ENCODE data around the gene CDK14.
"Not testable (repeated sequence)": the region's sequence is repeated elsewhere in the genome, so short reads cannot be mapped to it uniquely, and the experiment has no call there.

The CDK14 gene

DNA sequence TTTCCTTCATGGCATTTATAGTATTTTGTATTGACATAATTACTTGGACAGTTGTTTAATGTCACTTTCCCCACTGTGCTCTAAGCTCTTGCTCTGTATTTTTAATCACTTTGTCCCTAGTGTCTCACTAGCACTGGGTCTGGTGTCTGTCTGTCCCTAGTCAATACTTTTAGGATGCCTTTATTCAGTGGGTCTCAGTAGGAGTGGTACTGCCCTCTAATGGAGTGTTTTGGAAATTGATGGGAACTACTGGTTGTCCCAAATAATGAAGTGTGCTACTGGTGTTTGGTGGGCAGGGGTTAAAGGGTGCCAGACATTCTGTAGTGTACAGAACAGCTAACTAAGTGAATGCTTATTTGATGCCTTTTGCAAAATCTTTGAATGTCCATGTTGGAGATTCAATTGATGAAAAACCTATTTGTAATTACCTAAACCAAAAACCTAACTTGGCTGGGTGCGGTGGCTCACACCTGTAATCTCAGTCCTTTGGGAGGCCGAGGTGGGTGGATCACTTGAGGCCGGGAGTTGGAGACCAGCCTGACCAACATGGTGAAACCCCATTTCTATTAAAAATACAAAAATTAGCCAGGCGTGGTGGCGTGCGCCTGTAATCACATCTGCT is 33.3 kb downstream of the CDK14 start:
- no peak for DNase-seq (ENCODE audit: low read depth in 4 of 4, low spot score in 1 of 4)

DNA sequence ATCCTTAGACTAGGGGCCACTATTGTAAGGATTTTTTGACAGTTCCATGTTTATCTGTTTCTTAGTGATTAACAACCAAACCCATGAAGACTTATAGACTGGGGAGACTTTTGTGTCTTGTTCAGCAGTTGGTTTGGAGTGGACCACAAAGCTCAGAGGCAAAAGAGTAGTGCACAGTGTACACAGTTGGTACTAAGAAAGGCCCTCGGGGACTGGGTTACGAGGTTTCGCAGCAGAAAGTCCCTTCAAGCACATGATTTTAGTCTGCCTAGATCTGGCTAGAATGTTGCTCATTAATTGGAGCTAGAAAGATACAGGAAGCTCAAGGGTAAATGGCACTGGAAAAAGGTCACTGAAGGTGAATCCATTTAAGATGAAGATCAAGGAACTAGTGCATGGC is 35.4 kb downstream of the CDK14 start:
- DNase-seq (ENCODE audit: low read depth in 4 of 4, low spot score in 1 of 4) = no peak

DNA sequence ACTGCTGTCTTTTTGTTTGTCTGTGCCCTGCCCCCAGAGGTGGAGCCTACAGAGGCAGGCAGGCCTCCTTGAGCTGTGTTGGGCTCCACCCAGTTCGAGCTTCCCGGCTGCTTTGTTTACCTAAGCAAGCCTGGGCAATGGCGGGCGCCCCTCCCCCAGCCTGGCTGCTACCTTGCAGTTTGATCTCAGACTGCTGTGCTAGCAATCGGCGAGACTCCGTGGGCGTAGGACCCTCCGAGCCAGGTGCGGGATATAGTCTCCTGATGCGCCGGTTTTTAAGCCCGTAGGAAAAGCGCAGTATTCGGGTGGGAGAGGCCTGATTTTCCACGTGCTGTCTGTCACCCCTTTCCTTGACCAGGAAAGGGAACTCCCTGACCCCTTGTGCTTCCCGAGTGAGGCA is 43.6 kb downstream of the CDK14 start:
- DNase-seq (ENCODE audit: low read depth in 4 of 4, low spot score in 1 of 4) = not testable (repeated sequence)

DNA sequence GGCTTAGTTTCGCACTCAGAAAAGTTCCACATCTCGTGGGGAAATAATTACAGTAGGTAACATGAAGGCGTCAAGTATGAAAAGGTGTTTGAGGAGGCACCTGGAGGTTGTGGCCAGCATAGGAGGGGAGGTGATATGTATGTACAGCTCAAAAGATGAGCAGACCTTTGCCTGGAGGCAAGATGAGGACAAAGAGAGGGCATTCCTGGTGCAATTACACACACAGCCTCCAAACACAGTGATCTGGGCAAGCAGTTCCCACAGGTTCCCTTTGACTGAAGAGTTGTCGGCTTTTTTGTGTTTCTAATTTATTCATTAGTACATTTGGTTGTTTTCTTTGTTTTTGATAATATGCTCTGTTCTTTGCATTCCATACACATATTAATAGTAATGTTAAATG is 46.9 kb downstream of the CDK14 start:
- no peak for DNase-seq (ENCODE audit: low read depth in 4 of 4, low spot score in 1 of 4)

DNA sequence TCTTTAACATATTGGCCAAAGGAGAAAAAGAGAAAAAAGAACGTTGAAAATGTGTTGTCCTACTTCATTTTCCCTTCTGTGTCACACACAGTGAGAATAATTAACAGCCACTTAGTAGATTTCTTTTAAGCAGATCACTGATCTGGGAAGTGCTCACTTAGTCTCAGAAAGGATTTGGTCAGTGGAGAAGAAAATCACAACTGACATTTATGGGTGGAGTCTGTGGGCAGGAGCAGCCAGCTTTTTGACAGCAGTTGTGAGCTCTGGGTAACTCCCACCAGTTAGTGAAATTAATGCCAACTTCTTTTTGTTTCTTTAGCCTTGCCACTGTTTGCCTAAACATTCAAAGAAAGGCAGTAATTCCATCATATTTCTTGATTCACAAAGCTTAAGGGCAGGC is 49.7 kb downstream of the CDK14 start:
- no peak for DNase-seq (ENCODE audit: low read depth in 4 of 4, low spot score in 1 of 4)

DNA sequence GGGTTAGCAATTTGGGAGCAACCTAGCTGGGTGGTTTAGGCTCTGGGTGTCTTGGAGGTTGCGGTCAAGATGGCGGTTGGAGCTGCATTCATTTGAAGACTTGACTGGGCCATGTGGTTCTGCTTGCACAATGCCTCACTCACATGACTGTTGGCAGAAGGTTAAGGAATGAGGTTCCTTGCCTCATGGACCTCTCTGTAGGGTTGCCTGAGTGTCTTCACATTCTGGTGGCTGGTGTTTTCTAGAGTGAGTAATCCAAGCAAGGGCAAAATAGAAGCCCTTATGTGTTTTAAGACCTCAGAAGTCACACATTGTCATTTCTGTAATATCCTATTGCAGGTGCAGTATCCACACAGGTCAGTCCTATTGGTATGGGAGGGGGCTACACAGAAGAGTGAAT is 52.0 kb downstream of the CDK14 start:
- no peak for DNase-seq (ENCODE audit: low read depth in 4 of 4, low spot score in 1 of 4)

DNA sequence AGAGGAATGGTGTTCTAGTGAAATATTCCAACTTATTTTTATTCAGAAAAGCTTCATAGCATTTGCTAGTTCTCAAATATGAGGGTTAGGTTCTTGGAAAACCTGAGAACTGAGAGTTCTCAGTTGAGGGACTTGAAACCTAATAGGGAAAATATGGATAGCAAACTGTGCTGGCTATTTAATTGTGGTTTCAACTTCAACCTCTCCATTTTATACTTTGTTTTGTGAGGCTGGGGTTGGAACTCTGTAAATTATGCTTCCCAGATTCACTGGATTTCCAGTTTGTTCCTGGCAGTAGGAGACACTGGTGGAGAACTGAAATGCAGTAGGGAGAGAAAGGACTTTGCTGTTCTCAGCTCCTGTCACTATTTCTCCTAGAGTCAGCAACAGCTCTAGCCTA is 52.7 kb downstream of the CDK14 start:
- no peak for DNase-seq (ENCODE audit: low read depth in 4 of 4, low spot score in 1 of 4)

DNA sequence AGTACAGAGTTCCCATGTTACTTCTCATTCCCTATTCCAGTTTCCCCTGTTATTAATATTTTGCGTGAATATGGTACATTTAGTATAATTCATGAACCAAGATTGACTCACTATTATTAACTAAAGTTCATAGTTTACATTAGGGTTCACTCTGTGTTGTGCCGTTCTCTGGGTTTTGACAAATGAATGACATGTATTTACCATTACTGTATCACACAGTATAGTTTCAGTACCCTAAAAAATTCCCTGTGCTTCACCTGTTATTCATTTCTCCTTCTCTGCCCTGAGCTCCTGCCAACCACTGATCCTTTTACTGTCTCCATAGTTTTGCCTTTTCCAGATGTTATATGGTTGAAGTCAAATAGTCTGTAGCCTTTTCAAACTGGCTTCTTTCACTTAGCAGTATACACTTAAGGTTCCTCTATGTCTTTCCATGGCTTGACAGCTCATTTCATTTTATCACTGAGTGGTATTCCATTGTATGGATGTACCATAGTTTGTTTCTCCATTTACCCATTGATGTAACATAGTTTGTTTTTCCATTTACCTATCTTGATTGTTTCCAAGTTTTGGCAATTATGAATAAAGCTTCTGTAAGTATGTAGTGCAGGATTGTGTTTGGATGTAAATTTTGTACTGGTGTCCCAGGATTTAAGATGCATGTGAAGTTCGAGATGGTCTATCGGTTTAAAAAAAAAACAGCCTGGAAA is 58.8 kb downstream of the CDK14 start:
- DNase-seq (ENCODE audit: low read depth in 4 of 4, low spot score in 1 of 4) = no peak

DNA sequence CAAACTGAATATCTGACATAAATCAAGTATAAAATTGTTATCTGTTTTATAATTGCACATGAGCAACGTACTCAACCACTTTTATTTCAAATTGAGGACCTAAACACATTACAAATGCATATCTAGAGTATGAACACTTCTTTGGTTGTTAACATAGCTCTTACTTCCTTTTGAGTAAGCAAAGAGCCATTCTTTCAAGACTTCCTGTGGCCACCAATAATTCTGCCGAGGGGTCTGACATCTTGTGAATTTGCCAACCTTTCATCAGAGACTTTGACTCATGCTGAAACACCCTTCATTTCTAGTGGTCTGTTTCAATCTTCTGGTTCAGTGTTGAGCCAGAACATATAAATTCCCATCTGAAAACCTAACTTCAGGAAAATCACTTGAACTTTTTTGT is 59.4 kb downstream of the CDK14 start:
- no peak for DNase-seq (ENCODE audit: low read depth in 4 of 4, low spot score in 1 of 4)

DNA sequence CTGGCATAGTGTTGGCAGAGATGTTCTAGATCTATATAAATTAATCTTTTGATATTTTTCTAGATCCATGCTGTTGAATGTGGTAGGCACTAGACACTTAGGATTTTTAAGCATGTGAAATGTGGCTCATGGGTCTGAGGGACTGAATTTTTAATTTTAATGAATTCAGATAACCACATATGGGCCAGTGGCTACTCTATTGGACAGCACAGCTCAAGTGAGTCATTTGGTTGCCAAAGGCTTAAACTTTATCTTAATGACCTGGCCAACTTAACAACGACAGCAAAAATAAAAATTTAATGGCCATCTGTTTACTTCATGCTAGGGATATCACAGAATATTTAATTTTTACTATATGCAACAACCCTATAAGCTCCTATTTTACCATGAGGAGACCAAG is 61.4 kb downstream of the CDK14 start:
- no peak for DNase-seq (ENCODE audit: low read depth in 4 of 4, low spot score in 1 of 4)

DNA sequence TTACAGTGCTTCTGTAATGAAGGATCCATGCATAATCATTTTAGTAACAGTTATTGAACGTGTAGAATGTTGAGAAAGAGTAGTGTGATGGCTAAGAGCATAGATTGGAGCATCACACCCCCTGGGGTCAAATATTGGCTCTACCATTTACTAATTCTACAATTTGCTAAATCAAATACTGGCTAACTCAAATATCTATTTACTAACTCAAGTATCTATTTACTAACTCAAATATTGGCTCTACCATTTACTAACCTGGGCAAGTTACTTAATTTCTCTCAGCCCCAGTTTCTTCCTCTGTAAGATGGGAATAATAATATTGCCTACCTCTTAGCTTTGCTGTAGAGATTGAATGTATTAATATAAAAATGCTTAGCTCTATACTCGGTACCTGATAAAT is 64.0 kb downstream of the CDK14 start:
- no peak for DNase-seq (ENCODE audit: low read depth in 4 of 4, low spot score in 1 of 4)

DNA sequence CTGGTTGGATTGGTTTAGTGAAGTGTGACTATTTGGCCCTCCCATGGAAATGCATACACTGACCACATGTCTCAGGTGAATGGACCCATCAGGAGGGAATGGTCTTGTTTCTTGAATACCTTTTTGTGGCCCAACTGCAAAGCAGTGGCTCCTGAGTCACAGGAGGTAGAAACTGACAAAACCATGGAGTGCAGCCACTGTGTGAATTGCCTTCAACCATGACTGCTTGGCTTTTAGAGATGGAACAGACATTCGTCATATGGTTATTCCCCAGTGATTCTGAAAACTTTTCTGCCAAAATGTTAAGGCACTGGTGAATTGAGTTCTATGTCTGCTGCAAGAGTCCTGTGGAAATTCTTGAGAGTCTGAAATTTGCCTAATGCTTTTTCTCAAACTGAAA is 64.7 kb downstream of the CDK14 start:
- no peak for DNase-seq (ENCODE audit: low read depth in 4 of 4, low spot score in 1 of 4)

DNA sequence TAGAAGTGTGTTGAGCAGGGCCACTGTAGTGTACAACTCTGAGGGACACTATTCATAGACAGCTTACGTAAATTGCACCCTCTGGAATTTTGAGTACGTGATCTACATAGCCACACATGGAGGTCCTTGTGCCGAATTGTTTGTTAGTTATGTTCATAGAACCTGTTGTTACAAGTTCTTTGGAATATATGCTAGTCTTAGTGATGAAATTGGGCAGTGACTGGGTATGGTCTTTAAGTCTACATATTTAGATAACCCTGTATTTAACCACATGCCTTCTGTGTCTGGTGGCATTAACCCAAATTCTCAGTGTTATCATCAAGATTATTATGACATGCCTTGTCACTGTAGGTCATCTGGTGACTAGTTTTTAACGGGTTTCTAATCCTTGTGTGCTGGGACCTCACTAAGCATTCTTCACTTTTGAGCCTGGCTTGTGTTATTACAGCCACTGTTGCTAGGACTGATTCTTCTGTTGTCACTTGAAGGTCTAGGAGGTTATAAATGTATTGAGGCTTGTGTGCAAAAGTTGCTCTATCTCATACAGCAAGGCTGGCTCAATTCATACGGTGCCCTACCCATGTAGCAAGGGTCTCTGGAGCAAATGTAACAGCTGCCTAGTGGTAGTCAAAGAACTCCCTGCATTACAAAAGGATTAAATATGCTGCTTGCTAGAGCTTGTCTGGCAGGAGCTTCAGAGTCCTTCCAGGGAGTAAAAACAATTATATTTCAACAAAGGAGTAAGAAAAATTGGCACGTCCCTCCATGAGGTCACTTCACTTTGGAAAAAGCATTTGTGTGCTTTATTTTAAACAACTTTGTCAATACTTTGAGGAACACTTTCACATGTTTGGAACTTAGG is 65.4 kb downstream of the CDK14 start:
- no peak for DNase-seq (ENCODE audit: low read depth in 4 of 4, low spot score in 1 of 4)

DNA sequence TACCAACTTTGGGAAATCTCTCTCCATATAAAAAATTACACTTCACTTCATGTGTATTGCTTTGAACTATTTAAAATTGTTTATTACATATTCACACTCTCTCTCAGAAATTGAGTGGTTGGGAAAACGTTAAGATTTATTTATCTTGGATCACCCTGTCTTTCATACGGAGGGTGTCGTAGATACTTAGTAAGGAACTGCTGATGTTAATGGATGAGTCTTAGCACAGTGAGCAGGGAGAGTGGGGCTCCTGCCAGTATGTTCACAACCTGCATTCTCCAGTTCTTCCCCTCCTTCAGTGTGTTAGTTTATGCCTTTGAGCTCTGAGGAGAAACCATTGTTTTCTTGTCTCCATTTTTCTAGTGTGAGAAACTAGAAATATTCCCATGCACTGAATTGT is 67.1 kb downstream of the CDK14 start:
- no peak for DNase-seq (ENCODE audit: low read depth in 4 of 4, low spot score in 1 of 4)

DNA sequence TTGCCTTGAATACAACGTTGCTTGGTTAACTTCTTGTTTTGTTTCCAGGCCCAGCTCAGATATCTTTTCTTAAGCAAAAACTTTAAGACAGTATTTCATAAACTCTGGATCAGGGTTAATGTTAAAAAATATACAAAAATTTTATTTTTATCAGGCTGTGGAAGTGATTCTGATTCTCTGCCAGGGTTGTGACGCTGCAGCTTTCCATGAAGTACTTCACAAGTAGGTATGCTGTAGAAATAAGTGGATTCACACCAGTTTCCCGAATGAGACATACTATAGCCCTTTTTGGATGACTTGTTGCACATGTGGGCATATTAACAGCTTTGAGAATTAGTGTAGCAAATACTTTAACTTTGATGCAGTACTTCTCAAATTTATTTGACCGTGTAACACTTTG is 70.1 kb downstream of the CDK14 start:
- no peak for DNase-seq (ENCODE audit: low read depth in 4 of 4, low spot score in 1 of 4)

DNA sequence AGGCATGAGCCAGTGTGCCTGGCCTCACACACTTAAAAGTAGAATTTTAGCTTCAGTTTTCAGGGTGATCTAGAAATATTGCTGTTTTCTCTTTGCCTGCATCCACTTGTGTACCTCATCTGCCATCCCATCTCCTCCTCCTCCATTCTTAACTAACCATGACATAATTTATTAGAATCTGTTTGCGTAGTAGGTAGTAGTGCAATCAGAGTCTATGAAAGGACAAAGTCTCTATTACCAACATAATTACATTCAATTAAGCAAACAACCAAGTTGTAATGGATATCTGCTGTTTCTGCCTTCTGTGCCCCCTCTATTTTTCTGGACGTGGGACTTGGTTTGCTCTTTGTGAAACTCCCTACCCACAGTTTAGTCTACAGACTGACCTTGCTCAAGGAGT is 72.9 kb downstream of the CDK14 start:
- no peak for DNase-seq (ENCODE audit: low read depth in 4 of 4, low spot score in 1 of 4)

DNA sequence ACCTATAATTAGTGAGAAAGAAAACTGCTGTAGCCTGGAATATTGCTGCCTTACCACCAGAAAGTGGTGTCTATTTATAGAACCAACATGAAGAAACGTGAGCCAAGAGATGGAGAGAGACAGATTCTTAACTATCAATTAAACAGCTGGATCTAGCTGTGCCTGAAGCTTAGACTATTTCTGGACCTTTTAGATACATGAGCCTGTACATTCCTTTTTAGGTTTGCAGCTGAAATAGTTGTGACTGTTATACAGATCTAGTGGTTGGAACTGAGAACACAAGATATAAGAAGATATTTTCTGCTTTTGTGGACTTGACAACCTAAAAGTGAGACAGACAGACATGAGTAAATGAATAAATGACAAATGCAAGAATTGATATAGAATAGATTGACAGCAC is 73.4 kb downstream of the CDK14 start:
- no peak for DNase-seq (ENCODE audit: low read depth in 4 of 4, low spot score in 1 of 4)

DNA sequence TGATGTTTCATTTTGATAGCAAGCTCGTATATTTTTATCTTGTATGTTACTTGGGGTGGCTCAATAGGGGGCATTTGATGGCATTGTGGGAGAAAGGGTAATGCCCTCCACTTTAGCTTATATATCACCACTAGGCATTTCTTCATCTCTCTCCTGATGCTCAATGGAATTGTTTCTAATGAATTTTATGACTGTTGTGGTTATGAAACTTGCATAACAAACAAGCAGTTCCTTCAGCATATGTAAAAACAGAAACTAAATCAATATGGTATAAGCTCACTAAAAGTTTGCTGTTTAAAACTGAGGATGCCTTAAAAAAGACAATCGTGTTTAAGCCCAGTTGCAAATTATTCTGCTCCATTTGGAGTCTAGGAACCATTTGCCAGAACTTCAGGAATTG is 75.5 kb downstream of the CDK14 start:
- DNase-seq (ENCODE audit: low read depth in 4 of 4, low spot score in 1 of 4) = no peak

DNA sequence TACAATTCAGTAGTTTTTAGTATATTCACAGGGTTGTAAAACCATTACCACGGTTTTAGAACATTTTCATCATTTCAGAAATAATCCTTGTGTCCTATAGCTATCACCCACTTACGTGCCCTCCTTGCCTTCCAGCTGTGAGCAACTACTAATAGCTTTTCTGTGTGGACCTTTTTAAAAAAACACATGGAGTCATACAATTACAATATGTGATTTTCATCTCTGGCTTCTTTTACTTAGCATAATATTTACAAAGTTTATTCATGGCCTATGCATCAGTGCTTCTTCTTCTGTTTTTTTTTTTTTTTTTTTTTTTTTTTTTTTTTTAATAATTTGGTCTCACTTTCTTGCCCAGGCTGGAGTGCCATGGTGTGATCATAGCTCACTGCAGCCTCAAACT is 76.1 kb downstream of the CDK14 start:
- DNase-seq (ENCODE audit: low read depth in 4 of 4, low spot score in 1 of 4) = no peak

DNA sequence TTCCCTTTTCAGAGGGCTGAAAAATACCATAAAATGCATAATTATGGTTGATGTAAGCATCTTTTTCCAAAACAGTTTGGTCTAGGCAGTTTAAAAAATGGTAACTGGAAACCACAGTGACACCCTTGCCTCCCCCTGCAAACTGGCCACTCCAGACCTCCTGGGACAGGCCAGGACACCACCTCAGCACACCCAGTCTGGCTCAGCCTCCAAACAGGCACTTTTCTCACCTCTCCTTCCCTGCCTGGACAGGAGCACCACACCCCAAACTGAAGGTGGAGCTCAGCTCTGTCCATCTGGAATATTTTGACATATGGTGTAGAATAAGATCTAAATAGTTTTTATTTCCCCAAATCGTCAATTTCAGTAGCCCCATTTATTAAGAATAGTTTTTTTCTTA is 78.5 kb downstream of the CDK14 start:
- DNase-seq (ENCODE audit: low read depth in 4 of 4, low spot score in 1 of 4) = no peak

DNA sequence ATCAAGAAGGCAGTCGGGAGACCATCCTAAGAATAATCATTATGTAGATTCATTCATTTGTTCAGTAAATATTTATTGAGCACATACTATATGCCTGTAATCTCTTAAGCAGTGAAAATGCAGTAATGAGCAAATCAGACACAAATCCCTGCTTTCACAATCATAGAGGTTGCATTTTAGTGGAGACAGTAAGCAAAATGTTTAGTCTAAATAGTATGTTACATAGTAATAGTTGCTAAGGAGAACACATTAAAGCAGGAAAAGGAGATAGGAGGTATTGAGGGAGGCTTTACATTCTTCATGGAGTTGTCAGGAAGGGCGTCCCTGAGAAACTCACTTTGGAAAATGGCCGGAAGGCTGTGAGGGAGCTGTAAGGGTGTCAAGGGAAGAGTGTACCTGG is 79.9 kb downstream of the CDK14 start:
- DNase-seq (ENCODE audit: low read depth in 4 of 4, low spot score in 1 of 4) = no peak

Data from stimulated activated CD4-positive, alpha-beta T cell treated with anti-CD3 and anti-CD28 coated beads, Interleukin-1b, Interleukin-23, amount 100 ng/mL, for 24 hours (primary cell).